ENCODE results near the gene MLH1. TPM values are rescaled to one million over a fixed set of nuclear protein-coding genes. Genes with fewer than 3 reads are reported as not detected.
A peak's percentile ranks its signal among the peaks of the same experiment; 100 is the strongest.

MLH1 gene
- total and polyA plus RNA-seq, 7 donors: 9.0 to 60.3 (median 27.2) TPM

GRCh38 chr3:37029516-37030163 lies 36.3 kb downstream of the MLH1 start:
- intact Hi-C loops (cut with DNase I): no loop called here
- Histone ChIP-seq H3K27me3 (no peaks in the 10 kb centered on the region), H3K36me3 (peaks cover 0 to 75% (median 16%) of the 10 kb centered on the region in 4 donors), H3K9me3 (no peaks in the 10 kb centered on the region), H3K4me3 (no peak overlapping the region), H3K4me1 (peaks cover 0 to 28% (median 10%) of the 10 kb centered on the region in 4 donors), H3K27ac (peak overlapping the region; percentile 29 to 65 (median 61))
- DNase-seq: no peak
- TF ChIP-seq POLR2AphosphoS5 (IDR thresholded peaks at IDR 0.05) (no peak), EP300 (IDR thresholded peaks at IDR 0.05) (no peak), POLR2A (IDR thresholded peaks at IDR 0.05) (no peak), CTCF (IDR thresholded peaks at IDR 0.05) (no peak)

GRCh38 chr3:37030588-37030987 lies 37.3 kb downstream of the MLH1 start:
- H3K36me3 ChIP-seq: peaks cover 0 to 78% (median 18%) of the 10 kb centered on the region in 4 donors
- H3K4me1 ChIP-seq: peaks cover 0 to 28% (median 10%) of the 10 kb centered on the region in 4 donors
- no peak for TF ChIP-seq POLR2A (IDR thresholded peaks at IDR 0.05)
- no peak for TF ChIP-seq EP300 (IDR thresholded peaks at IDR 0.05)
- TF ChIP-seq POLR2AphosphoS5 (IDR thresholded peaks at IDR 0.05): no peak
- TF ChIP-seq CTCF (IDR thresholded peaks at IDR 0.05): no peak
- H3K4me3 ChIP-seq: no peak overlapping the region
- WGBS, 2 donors: 59 to 80% methylated on average over 3 of the region's 3 CpGs
- intact Hi-C loops (cut with DNase I): no loop called here
- no peak for DNase-seq
- H3K27me3 ChIP-seq: no peaks in the 10 kb centered on the region
- H3K27ac ChIP-seq: peak overlapping the region; percentile 29 to 65 (median 61)
- H3K9me3 ChIP-seq: no peaks in the 10 kb centered on the region

GRCh38 chr3:37031096-37031682 lies 37.9 kb downstream of the MLH1 start:
- Histone ChIP-seq H3K36me3 (peaks cover 0 to 78% (median 19%) of the 10 kb centered on the region in 4 donors), H3K9me3 (peaks cover 0 to 3% (median 0%) of the 10 kb centered on the region in 4 donors), H3K4me1 (peaks cover 0 to 28% (median 10%) of the 10 kb centered on the region in 4 donors), H3K4me3 (no peak overlapping the region), H3K27me3 (no peaks in the 10 kb centered on the region), H3K27ac (peak overlapping the region; percentile 34 to 65 (median 61))
- WGBS, 2 donors: 89 to 95% methylated on average over 7 of the region's 7 CpGs
- intact Hi-C loops (cut with DNase I): no loop called here
- TF ChIP-seq POLR2A (IDR thresholded peaks at IDR 0.05) (no peak), POLR2AphosphoS5 (IDR thresholded peaks at IDR 0.05) (peak in 3 of 4 donors; percentile 7 to 52 (median 35))
- DNase-seq: peak; percentile 76

GRCh38 chr3:37032961-37033360 lies 39.6 kb downstream of the MLH1 start:
- Histone ChIP-seq H3K27me3 (no peaks in the 10 kb centered on the region), H3K4me1 (peaks cover 0 to 28% (median 10%) of the 10 kb centered on the region in 4 donors), H3K9me3 (peaks cover 0 to 6% (median 0%) of the 10 kb centered on the region in 4 donors), H3K36me3 (peaks cover 0 to 76% (median 19%) of the 10 kb centered on the region in 4 donors), H3K4me3 (no peak overlapping the region), H3K27ac (peak overlapping the region; percentile 44 to 62 (median 54))
- TF ChIP-seq POLR2AphosphoS5 (IDR thresholded peaks at IDR 0.05): peak in 2 of 4 donors; percentile 17 to 23
- no peak for TF ChIP-seq CTCF (IDR thresholded peaks at IDR 0.05)
- TF ChIP-seq EP300 (IDR thresholded peaks at IDR 0.05): no peak
- no peak for TF ChIP-seq POLR2A (IDR thresholded peaks at IDR 0.05)
- peak; percentile 78 for DNase-seq
- WGBS, 2 donors: 87 to 95% methylated on average over 10 of the region's 10 CpGs
- intact Hi-C loops (cut with DNase I): no loop called here

GRCh38 chr3:37037352-37037751 lies 44.0 kb downstream of the MLH1 start:
- H3K27ac ChIP-seq: no peak overlapping the region
- intact Hi-C loops (cut with DNase I): no loop called here
- TF ChIP-seq POLR2AphosphoS5 (IDR thresholded peaks at IDR 0.05) (no peak), POLR2A (IDR thresholded peaks at IDR 0.05) (no peak), EP300 (IDR thresholded peaks at IDR 0.05) (no peak), CTCF (IDR thresholded peaks at IDR 0.05) (no peak)
- H3K4me1 ChIP-seq: peaks cover 0 to 18% (median 17%) of the 10 kb centered on the region in 4 donors
- H3K4me3 ChIP-seq: no peak overlapping the region
- no peak for DNase-seq
- peaks cover 0 to 63% (median 29%) of the 10 kb centered on the region in 4 donors for H3K36me3 ChIP-seq
- H3K9me3 ChIP-seq: peaks cover 0 to 6% (median 0%) of the 10 kb centered on the region in 4 donors
- 94 to 98% methylated on average over 3 of the region's 3 CpGs for WGBS, 2 donors
- H3K27me3 ChIP-seq: no peaks in the 10 kb centered on the region

Data from sigmoid colon (tissue), 7 donors.